ENCODE measurements around the gene MDN1.

DNA sequence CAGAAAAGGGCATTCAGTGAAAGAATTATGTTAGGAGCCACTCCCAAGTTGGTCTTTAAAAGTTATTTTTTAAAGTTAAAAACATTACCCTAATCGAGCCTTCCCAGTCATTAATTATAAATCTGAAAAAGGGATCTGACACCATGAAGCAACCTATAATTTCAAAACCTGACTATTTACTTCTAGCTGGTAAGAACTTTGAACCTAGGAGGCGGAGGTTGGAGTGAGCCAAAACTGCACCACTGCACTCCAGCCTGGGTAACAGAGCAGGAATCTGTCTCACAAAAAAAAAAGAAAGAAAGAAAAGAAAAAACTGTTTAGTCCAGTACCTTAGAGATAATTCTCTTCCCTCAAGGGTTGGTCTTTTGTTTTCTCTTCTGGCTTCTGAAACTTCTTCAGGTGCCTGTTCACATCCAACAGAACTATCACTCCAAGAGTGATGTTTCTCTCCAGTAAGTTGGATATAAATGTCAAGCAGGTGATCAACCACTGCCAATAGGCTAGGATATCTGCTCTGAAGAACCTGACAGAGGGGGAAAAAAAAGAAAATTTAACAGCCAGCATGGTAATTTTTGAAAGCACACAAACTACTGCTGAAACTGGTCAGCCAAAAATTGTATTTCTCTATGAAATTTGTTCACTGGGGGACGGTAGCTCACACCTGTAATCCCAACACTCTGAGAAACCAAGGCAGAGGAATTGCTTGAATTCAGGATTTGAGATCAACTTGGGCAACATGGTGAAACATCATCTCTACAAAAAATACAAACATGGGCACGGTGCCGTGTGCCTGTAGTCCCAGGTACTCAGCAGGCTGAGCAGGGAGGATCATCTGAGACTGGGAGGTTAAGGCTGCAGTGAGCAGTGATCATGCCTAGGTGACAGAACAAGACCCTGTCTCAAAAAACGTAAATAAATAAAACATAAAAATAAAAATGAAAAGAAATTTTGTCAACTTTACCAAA lies 38.2 kb downstream of the MDN1 start:
- TF ChIP-seq, protein P1, sequence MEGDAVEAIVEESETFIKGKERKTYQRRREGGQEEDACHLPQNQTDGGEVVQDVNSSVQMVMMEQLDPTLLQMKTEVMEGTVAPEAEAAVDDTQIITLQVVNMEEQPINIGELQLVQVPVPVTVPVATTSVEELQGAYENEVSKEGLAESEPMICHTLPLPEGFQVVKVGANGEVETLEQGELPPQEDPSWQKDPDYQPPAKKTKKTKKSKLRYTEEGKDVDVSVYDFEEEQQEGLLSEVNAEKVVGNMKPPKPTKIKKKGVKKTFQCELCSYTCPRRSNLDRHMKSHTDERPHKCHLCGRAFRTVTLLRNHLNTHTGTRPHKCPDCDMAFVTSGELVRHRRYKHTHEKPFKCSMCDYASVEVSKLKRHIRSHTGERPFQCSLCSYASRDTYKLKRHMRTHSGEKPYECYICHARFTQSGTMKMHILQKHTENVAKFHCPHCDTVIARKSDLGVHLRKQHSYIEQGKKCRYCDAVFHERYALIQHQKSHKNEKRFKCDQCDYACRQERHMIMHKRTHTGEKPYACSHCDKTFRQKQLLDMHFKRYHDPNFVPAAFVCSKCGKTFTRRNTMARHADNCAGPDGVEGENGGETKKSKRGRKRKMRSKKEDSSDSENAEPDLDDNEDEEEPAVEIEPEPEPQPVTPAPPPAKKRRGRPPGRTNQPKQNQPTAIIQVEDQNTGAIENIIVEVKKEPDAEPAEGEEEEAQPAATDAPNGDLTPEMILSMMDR (conservative IDR thresholded peaks at IDR 0.05): no peak
- no peak for TF ChIP-seq ZFX (IDR thresholded peaks at IDR 0.05)

Data from C4-2B (cell line).